Vagina (tissue), 2 donors: Measurements from ENCODE around the gene UNC93A. TPM values are rescaled to one million over a fixed set of nuclear protein-coding genes. Genes with fewer than 3 reads are reported as not detected.
A peak's percentile ranks its signal among the peaks of the same experiment; 100 is the strongest.
"Not testable (repeated sequence)": the region's sequence is repeated elsewhere in the genome, so short reads cannot be mapped to it uniquely, and the experiment has no call there.

Experiments used
- DNase-seq, 2 donors: peaks; one replicate each; pipeline ENCODE4 v3.0.0-alpha.2; 2017; ENCODE audit errors: extremely low spot score in 2 of 2
- H3K27ac ChIP-seq: fragments of 200-600 bp; sonication (generic); one replicate; pipeline ENCODE4 v1.5.1; 2019
- H3K27me3 ChIP-seq: fragments of 200-600 bp; sonication (generic); one replicate; pipeline ENCODE4 v1.5.1; 2019
- H3K36me3 ChIP-seq, 2 donors: fragments of 200-600 bp; sonication (generic); one replicate each; pipeline ENCODE4 v1.5.1; 2017 to 2019
- H3K4me1 ChIP-seq: fragments of 200-600 bp; sonication (generic); one replicate; pipeline ENCODE4 v1.5.1; 2019
- H3K4me3 ChIP-seq, 2 donors: fragments of 200-600 bp; sonication (generic); 1 replicate in 1 of 2; 2 replicates in 1 of 2; pipeline ENCODE4 v1.5.1; 2016 to 2019
- H3K9me3 ChIP-seq: fragments of 200-600 bp; sonication (generic); one replicate; pipeline ENCODE4 v1.5.1; 2019
- POLR2A ChIP-seq, 2 donors: fragments of 450-650 bp; IDR thresholded peaks; one replicate each; pipeline ENCODE4 v1.6.1; 2017; ENCODE audit warnings: antibody characterized with exemption in 2 of 2, mild to moderate bottlenecking in 2 of 2, moderate library complexity in 2 of 2
- POLR2AphosphoS5 ChIP-seq, 2 donors: sonication (generic); formaldehyde crosslinking; IDR thresholded peaks; one replicate each; pipeline ENCODE4 v1.9.0; 2017; ENCODE audit warnings: antibody characterized with exemption in 2 of 2, mild to moderate bottlenecking in 2 of 2, low read depth in 1 of 2; ENCODE audit not compliant: insufficient read depth in 1 of 2
- intact Hi-C: fragments of 100-400 bp; cut with DNase I; formaldehyde crosslinking; loops from one replicate; pipeline ENCODE4 v1.15.1; 2023
- total RNA-seq: library from RNA; depleted of rRNA; stranded (reverse); fragments of >200 nt; gene quantifications from one replicate; pipeline ENCODE4 v1.2.3, GENCODE V29; 2016
- TF ChIP-seq, protein P1 (sequence below), 3 experiments: fragments of 450-650 bp in 2 of 3; fragments of 200-600 bp in 1 of 3; sonication (generic) in 1 of 3; IDR thresholded peaks; one replicate each; pipeline ENCODE4 v1.5.1; 2017 to 2019; ENCODE audit warnings: antibody characterized with exemption in 3 of 3, mild to moderate bottlenecking in 2 of 3, moderate library complexity in 2 of 3

The UNC93A gene
- total RNA-seq, 1 donor from 2014 or later = 2.0 TPM

DNA sequence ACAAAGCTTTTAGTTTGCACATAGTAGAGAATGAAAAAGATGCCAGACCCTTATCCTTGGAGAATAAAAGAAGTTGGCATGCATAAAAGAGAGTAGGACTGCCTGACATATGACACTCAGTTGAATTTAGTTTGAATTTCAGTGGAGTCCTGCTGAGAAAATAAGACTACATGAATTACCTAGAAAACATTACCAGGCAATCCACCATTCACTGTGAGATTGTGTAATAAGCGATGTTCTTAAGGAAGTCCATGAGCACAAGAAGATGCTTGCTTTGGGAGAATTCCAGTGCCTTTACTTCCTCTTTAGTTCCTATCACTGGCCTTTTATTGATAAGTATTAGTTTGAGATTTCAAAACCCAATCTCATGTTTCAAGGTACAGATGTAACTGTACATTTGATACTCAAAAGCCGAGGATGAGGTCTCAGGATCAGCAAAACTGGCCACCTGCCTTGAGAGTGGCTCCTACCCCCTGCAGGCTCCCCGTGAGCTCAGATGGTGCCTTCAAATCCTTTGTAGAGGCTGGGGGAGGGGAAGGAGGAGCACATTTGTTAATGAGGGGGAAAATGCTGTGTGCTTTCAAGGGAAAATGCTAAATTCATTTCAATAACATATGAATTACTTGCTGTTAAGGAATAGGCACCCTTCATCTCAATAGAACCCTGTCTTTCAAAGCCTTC is 11.2 kb upstream of the UNC93A start:
- H3K9me3 ChIP-seq = no peaks in the 10 kb centered on the region
- no peaks in the 10 kb centered on the region for H3K27me3 ChIP-seq
- no peak overlapping the region for H3K4me3 ChIP-seq
- intact Hi-C loops = no loop called here
- H3K27ac ChIP-seq = no peak overlapping the region
- DNase-seq = no peak
- H3K36me3 ChIP-seq = no peaks in the 10 kb centered on the region
- TF ChIP-seq, protein P1, sequence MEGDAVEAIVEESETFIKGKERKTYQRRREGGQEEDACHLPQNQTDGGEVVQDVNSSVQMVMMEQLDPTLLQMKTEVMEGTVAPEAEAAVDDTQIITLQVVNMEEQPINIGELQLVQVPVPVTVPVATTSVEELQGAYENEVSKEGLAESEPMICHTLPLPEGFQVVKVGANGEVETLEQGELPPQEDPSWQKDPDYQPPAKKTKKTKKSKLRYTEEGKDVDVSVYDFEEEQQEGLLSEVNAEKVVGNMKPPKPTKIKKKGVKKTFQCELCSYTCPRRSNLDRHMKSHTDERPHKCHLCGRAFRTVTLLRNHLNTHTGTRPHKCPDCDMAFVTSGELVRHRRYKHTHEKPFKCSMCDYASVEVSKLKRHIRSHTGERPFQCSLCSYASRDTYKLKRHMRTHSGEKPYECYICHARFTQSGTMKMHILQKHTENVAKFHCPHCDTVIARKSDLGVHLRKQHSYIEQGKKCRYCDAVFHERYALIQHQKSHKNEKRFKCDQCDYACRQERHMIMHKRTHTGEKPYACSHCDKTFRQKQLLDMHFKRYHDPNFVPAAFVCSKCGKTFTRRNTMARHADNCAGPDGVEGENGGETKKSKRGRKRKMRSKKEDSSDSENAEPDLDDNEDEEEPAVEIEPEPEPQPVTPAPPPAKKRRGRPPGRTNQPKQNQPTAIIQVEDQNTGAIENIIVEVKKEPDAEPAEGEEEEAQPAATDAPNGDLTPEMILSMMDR (IDR thresholded peaks at IDR 0.05) = no peak
- no peak for TF ChIP-seq POLR2AphosphoS5 (IDR thresholded peaks at IDR 0.05; ENCODE audit: insufficient read depth in 1 of 2, low read depth in 1 of 2)
- TF ChIP-seq POLR2A (IDR thresholded peaks at IDR 0.05) = no peak
- H3K4me1 ChIP-seq = no peaks in the 10 kb centered on the region

DNA sequence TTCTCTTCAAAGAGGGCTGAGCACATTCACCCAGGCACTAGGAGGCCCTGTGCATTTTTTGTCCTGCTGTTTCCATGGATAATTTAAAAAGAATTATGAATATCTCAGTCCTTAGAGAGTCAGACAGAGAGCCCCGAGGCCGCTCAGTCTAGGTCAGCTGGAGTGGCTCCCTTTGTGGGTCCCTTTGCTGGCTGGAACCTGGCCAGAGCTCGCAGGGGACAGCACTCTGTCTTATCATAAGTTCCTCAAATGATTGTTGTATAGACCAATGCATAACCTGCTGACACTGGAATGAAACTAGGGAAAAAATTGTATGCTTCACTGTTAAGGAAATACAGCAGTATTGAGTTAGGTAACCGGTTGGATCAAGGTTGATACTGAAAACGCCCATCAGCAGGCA is 10.6 kb upstream of the UNC93A start:
- H3K4me1 ChIP-seq, H3K27ac ChIP-seq, DNase-seq, H3K4me3 ChIP-seq, H3K9me3 ChIP-seq, intact Hi-C loops, H3K27me3 ChIP-seq, H3K36me3 ChIP-seq: not testable (repeated sequence)

DNA sequence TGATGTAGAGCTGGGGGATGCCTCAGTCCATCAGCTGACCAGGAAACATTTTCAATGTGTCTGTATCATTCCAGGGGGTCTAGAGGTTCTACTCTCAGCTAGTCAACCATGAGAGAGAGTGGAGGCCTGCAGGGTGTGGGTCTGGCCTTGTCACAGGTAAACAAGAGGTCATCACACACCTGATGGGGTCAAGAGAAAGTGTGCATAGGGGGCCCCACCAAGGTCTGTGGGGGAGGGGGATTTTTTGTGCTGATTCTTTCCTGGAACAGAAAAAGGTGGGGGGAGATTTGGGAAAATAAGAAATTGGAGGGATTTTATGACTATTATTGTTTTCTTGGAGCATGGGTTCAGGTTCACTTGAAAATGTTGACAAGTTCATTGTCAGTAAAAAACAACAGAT is 8.9 kb upstream of the UNC93A start:
- Histone ChIP-seq H3K4me1 (no peaks in the 10 kb centered on the region), H3K9me3 (no peaks in the 10 kb centered on the region), H3K27ac (no peak overlapping the region), H3K36me3 (no peaks in the 10 kb centered on the region), H3K27me3 (no peaks in the 10 kb centered on the region), H3K4me3 (no peak overlapping the region)
- intact Hi-C loops = no loop called here
- no peak for DNase-seq
- TF ChIP-seq, protein P1 (IDR thresholded peaks at IDR 0.05) = no peak
- TF ChIP-seq POLR2A (IDR thresholded peaks at IDR 0.05) = no peak
- TF ChIP-seq POLR2AphosphoS5 (IDR thresholded peaks at IDR 0.05; ENCODE audit: insufficient read depth in 1 of 2, low read depth in 1 of 2) = no peak

DNA sequence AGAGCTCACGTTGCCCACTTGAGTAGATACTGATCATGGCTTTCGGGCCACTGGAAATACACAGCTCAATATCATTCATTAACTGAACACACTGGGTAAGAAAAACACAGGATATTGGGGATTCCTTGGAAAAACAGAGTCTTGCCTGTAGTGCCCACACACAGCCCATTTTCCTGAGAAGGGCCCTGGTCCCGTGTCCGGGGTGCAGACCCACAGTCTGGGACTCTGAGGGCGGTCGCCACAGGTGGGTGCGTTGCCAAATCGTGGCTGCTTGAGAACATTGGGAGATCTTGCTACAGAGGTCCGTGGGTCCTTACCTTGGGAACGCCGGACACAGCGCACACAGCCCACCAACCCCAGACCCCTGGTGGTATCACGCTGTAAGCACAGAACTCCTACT is 6.5 kb upstream of the UNC93A start:
- H3K4me1 ChIP-seq, H3K4me3 ChIP-seq, H3K9me3 ChIP-seq, H3K27me3 ChIP-seq, H3K27ac ChIP-seq, intact Hi-C loops, H3K36me3 ChIP-seq: not testable (repeated sequence)
- DNase-seq = peak in 1 of 2 donors; percentile 44

DNA sequence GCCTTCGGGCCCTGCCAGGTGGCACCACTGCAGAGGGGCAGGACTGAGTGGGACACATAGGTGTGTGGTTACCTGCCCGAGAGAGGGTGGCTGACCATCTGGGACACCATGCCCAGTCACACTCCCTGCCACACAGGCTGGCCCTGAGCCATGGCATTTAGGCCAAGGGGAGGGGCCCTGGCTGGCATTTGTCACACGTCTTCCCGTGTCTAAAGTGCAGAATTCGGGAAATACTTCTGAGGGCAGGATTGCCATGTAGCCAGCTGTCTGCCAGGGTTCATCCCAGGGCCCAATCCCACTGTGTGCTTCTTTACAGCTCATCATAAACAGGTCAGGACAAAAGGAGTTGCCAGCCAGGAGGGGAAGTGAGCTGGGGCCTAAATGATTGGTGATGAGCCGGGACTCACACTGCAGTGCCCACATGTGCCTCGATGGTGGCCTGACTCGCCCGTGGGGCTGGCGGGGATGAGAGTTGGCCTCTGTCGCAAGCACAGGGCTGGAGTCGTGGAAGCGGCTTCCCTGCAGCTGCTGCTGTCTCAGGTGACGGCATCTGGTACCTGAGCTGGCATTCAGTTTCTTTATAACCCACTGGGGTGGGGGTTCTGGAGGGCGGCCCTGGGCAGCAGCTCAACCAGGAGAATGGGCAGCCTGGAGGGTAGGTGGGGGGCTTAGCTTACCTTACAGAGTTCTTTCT is 5.9 kb upstream of the UNC93A start:
- intact Hi-C loops = no loop called here
- H3K36me3 ChIP-seq = no peaks in the 10 kb centered on the region
- no peaks in the 10 kb centered on the region for H3K4me1 ChIP-seq
- no peak overlapping the region for H3K27ac ChIP-seq
- DNase-seq = peak in 1 of 2 donors; percentile 37
- H3K9me3 ChIP-seq = no peaks in the 10 kb centered on the region
- no peaks in the 10 kb centered on the region for H3K27me3 ChIP-seq
- no peak for TF ChIP-seq POLR2AphosphoS5 (IDR thresholded peaks at IDR 0.05; ENCODE audit: insufficient read depth in 1 of 2, low read depth in 1 of 2)
- TF ChIP-seq, protein P1 (IDR thresholded peaks at IDR 0.05) = no peak
- H3K4me3 ChIP-seq = no peak overlapping the region

DNA sequence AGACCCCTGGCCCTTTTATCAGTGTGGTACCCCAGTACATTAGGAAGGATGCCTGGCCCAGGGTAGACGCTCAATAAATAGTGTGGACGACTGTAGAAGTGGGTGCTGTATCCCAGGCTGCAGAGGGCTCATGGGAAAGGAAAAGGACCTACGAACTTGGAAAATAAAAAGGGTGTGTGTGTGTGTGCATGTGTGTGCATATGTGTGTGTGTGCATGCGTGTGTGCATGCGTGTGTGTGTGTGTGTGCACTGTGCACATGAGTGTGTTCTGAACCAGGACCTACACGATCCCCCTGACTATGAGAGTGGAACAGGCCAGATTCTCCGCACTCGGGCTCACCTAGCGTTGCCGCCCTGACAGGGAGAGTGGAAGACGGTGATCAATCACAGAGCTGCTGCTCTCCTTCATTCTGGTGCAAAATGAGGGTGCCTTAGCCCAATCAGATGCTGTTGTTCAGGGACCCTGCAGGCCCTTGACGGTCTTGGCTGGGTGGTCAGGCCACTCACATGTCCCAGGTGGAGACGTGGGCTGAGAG is 3.5 kb upstream of the UNC93A start:
- Histone ChIP-seq H3K9me3 (no peaks in the 10 kb centered on the region), H3K27me3 (no peaks in the 10 kb centered on the region), H3K36me3 (no peaks in the 10 kb centered on the region), H3K4me1 (no peaks in the 10 kb centered on the region), H3K4me3 (no peak overlapping the region), H3K27ac (no peak overlapping the region)
- intact Hi-C loops = no loop called here
- no peak for DNase-seq
- TF ChIP-seq, protein P1 (IDR thresholded peaks at IDR 0.05) = no peak
- no peak for TF ChIP-seq POLR2A (IDR thresholded peaks at IDR 0.05)
